ENCODE results near the gene CDC42SE2.
A peak's percentile ranks its signal among the peaks of the same experiment; 100 is the strongest.

The CDC42SE2 gene

GRCh38 chr5:131364507-131365050 is 100.7 kb downstream of the CDC42SE2 start:
- DNase-seq (ENCODE audit: low read depth) = no peak
- TF ChIP-seq CTCF (conservative IDR thresholded peaks at IDR 0.05; ENCODE audit: low read depth, low read length) = no peak
- H3K4me3 ChIP-seq (ENCODE audit: low read depth, low read length) = no peak overlapping the region

DNA sequence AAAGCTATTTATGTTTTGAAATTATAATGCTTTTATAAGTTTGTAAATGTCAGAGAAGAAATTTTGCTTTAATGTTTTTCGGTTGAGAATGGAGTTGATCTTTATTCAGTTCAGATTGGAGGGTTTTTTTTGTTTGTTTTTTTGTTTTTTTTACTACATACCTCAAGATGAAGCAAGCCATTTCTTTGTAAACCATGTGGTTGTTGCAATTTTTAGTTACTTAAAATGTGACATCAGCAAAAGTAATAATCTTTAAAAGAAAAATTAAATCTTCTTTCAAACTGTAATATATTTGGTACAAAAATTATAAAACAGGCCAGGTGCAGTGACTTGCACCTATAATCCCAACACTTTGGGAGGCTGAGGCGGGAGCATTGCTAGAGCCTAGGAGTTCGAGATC is 102.6 kb downstream of the CDC42SE2 start:
- no peak for TF ChIP-seq CTCF (conservative IDR thresholded peaks at IDR 0.05; ENCODE audit: low read depth, low read length)
- no peak overlapping the region for H3K4me3 ChIP-seq (ENCODE audit: low read depth, low read length)
- DNase-seq (ENCODE audit: low read depth) = peak; percentile 33

- no peak for DNase-seq (ENCODE audit: low read depth)
- H3K4me3 ChIP-seq (ENCODE audit: low read depth, low read length) = no peak overlapping the region
- TF ChIP-seq CTCF (conservative IDR thresholded peaks at IDR 0.05; ENCODE audit: low read depth, low read length) = no peak
Measured at GRCh38 chr5:131367219-131367860, 103.5 kb downstream of the CDC42SE2 start.

- TF ChIP-seq CTCF (conservative IDR thresholded peaks at IDR 0.05; ENCODE audit: low read depth, low read length) = no peak
- no peak overlapping the region for H3K4me3 ChIP-seq (ENCODE audit: low read depth, low read length)
- DNase-seq (ENCODE audit: low read depth) = no peak
Measured at GRCh38 chr5:131368866-131369265, 105.0 kb downstream of the CDC42SE2 start.

DNA sequence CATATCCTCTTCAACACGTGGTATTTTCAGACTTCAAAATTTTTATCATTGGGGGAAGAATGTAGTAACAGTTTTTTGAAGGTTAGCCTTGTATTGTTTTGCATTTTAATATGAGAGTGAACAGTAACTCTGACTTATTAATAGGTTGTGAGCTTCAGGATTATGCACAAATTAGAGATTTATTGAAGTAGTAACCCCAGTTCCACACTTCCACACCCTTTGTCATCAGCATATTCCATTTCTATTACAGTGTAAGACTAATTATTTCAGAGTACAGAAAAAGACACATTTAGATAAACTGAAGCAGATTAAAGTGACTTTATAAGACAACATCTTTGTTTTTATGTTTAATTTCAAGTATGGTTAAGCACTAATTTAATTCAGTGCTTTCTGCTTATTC is 105.7 kb downstream of the CDC42SE2 start:
- no peak for DNase-seq (ENCODE audit: low read depth)
- H3K4me3 ChIP-seq (ENCODE audit: low read depth, low read length) = no peak overlapping the region
- no peak for TF ChIP-seq CTCF (conservative IDR thresholded peaks at IDR 0.05; ENCODE audit: low read depth, low read length)

DNA sequence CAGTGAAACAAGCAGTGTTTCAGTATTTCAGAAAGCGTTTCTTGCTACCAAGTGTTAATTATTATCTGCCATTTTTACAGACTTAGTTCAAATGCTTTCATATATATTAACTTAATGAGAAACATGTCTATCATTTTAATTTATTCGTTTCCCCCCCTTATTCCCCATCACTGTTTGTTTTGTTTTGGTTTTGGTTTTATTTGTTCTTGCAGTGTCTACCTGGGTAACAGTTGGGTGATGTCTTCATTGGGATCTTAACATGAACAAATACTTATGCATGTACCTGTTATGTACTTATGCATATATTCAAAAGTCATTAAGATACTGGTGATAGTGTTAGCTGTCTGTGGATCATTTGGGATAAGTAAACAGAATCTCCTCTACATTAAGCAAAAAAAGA is 108.0 kb downstream of the CDC42SE2 start:
- no peak for DNase-seq (ENCODE audit: low read depth)
- H3K4me3 ChIP-seq (ENCODE audit: low read depth, low read length) = no peak overlapping the region
- no peak for TF ChIP-seq CTCF (conservative IDR thresholded peaks at IDR 0.05; ENCODE audit: low read depth, low read length)

DNA sequence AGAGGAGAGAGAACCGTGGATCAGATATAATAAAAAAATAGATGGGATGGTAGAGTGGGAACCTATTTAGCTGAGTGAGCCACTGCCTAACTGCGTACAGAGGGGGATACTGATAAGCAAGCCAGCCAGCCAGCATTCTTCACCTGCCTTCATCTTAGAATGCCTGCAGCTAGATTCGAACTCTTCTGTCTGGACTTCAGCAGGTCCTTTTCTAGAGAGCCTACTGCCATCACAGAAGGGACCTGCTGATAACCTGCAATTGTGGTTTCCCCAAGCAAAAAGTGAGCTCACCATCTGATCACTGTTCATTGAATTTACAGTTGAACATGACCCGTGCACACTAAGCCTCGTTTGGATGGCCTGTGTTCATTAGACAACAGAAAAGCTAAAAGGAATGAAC is 109.4 kb downstream of the CDC42SE2 start:
- no peak for TF ChIP-seq CTCF (conservative IDR thresholded peaks at IDR 0.05; ENCODE audit: low read depth, low read length)
- H3K4me3 ChIP-seq (ENCODE audit: low read depth, low read length) = no peak overlapping the region
- no peak for DNase-seq (ENCODE audit: low read depth)

Data from choroid plexus epithelial cell (primary cell).